Activated CD8-positive, alpha-beta memory T cell treated with anti-CD3 and anti-CD28 coated beads, Interleukin-2, amount 50 U/mL, for 1 hour (primary cell): ENCODE results near the gene CRYGN.
A peak's percentile ranks its signal among the peaks of the same experiment; 100 is the strongest.

Source experiments
- DNase-seq: peaks from one replicate; pipeline ENCODE4 v3.0.0-alpha.2; 2020; ENCODE audit errors: extremely low read depth

Gene CRYGN

GRCh38 chr7:151459726-151460473 is 20.0 kb upstream of the CRYGN start:
- DNase-seq = no peak

- no peak for DNase-seq
Measured at GRCh38 chr7:151457534-151457933, 17.6 kb upstream of the CRYGN start.

GRCh38 chr7:151456782-151457181 is 16.8 kb upstream of the CRYGN start:
- no peak for DNase-seq

- no peak for DNase-seq
Measured at GRCh38 chr7:151456276-151456675, 16.3 kb upstream of the CRYGN start.

DNA sequence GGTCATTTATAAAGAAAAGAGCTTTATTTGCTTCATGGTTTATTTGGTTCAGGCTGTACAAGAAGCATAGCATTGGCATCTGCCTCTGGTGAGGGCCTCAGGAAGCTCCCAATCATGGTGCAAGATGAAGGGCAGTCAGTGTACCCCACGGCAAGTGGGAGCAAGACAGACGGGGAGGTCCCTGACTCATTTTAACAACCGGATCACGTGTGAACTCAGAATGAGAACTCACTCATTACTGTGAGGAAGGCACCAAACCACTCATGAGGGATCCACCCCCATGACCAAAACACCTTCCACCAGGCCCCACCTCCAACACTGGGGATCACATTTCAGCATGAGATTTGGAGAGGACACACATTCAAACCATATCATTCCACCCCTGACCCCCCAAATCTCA is 15.7 kb upstream of the CRYGN start:
- DNase-seq = no peak

DNA sequence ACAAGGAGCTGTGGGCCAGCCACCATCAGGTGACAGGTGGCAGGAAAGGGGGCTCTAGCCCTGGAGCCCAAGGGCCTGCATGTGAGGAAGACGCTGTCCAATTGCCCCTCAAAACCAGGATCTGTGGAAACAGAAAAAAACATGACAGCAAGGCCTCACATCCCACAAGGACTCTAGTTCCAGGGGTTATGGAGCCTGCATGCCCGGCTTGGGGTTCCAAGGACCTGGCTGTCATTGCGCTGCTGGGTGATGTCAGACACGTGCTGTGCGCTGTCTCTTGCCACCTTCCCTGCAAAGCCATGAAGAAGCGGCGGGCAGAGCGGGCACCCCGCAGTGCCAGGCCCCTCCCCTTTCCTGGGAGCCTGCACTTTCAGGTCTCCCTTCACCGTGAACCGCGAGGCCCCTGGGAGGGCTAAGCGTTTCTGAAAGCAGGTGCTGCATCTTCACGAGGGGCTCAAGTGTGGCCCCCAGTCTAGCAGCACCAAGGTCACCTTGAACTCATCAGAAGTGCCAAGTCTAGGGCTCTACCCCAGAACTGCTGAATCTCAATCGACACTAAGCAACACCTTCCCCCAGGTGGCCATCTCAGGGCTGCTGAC is 15.1 kb upstream of the CRYGN start:
- DNase-seq = no peak

DNA sequence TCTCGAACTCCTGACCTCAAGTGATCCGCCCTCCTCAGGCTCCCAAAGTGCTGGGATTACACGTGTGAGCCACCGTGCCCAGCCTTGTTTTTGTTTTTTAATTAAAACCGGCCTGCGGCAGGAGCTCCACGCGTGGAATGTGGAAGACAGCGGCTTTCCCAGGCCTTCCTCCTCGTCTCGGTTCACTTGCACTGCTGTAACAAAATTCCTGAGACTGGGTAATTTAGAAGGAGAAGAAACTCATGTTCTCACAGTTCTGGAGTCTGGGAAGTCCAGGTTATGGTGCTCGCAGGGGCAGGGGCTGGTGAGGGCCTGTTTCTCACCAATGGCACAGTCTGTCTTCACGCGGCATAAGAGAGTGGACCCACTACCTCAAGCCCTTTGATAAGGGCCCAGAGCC is 14.4 kb upstream of the CRYGN start:
- no peak for DNase-seq

DNA sequence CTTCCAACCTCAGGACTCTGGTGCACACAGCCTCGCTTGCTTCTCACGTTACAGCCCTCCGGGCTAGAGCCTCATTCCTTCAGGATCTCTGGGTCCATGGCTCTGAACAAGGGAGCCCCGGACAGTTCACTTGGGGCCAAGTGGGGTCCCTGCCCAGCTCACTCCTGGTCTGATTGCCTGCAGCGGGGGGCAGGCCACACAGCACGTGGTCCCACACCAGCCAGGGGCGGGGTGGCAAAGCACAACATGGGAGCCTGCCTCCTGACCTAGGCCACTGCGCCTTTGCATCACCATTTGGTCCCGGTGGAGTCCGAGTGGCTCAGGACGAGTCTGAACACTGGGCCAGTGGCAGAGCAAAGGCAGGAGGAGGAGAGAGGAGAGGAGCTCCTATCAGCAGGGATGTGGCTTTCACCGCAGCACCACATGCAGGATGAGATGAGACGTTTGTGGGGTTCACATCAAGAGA is 13.4 kb upstream of the CRYGN start:
- no peak for DNase-seq

GRCh38 chr7:151452680-151453325 is 12.9 kb upstream of the CRYGN start:
- no peak for DNase-seq

- no peak for DNase-seq
Measured at GRCh38 chr7:151451626-151452571, 12.0 kb upstream of the CRYGN start.

DNA sequence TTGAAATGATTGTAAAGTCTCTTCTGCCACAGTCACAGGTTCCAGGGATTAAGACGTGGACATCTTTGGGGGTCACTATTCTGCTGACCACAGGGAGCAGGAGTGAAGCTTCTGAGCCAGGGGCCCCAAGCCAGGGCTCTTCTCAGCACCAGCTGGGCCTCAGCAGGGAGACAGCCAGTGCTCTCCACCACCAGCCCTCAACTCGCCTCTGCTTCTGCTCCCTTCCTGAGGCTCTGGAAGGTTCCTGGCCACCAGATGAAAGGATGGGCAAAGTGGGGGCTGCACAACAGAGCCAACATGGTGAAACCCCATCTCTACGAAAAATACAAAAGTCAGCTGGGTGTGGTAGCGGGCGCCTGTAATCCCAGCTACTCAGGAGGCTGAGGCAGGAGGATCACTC is 11.2 kb upstream of the CRYGN start:
- no peak for DNase-seq

- DNase-seq = no peak
Measured at GRCh38 chr7:151449990-151450389, 10.0 kb upstream of the CRYGN start.

DNA sequence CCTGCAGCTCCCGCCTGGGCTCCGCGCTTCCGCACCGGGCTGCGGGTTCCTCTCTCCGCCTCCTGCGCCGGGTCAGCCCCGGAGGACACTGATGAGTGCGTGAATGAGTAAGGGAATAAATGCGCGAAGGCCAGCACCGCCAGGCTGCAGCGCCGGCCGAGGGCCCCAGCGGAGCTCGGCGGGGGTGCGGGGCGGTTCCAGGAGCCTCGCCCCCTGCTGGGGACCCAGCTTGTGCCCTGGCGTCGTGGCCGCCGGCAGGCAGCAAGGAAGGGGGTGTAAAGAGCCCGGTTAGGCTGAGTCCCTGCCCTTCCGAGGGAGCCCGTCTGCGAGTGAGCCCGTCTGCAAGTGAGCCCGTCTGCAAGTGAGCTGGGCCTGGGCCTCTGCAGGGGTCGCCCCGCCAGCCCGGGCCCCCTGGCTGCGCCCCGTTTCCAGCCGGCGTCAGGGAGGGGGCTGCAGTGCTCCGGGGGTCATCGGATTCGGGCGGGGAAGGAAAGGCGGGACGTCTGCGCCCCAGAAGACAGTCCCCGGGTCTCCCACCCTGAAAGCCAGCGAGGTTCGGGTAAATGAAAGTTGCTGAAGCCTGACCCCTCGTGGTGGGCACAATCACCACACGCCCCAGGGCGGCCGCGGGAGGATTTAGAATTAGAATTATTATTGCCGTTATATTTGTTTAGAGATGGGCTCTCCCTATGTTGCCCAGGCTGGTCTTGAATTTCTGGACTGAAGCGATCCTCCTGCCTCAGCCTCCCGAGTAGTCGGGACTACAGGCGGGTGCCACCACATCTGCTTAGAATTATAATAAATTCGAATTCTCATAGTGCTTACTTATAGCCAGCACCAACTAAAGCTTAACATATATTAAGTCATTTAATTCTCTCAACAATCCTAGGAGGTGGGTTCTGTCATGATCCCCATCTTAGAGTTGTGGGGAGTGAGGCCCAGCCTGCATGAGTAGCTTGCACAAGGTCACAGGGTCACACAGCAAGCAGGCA is 8.6 kb upstream of the CRYGN start:
- peak; percentile 53 for DNase-seq

DNA sequence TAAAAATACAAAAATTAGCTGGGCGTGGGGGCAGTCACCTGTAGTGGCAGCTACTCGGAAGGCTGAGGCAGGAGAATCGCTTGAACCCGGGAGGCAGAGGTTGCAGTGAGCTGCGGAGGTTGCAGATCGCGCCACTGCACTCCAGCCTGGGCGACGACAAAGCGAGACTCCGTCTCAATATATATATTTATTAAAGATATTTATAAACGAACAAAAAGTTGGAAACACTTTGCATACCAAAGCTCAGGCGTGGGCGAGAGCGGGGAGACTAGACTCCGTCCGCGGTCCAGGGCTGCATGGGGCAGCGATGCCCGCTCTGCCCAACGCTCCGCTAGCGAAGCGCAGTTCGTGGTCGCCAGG is 7.9 kb upstream of the CRYGN start:
- no peak for DNase-seq

DNA sequence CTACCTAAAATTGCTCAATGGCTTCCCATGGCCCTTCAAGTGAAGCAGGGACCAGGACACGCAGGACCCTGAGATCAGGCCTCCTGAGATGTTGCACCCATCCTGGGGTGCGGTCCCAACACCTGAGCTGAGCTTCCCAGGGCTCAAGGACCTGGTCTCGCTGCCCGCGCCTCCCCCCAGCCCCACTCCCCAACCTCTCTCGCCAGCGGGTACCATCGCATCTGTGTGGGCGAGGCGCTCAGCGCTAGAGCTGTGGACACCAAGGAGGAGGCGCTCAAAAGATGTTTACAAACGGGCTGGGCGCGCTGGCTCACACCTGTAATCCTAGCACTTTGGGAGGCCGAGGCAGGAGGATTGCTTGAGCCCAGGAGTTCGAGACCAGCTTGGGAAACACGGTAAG is 7.4 kb upstream of the CRYGN start:
- no peak for DNase-seq

- DNase-seq = no peak
Measured at GRCh38 chr7:151446412-151446811, 6.5 kb upstream of the CRYGN start.

DNA sequence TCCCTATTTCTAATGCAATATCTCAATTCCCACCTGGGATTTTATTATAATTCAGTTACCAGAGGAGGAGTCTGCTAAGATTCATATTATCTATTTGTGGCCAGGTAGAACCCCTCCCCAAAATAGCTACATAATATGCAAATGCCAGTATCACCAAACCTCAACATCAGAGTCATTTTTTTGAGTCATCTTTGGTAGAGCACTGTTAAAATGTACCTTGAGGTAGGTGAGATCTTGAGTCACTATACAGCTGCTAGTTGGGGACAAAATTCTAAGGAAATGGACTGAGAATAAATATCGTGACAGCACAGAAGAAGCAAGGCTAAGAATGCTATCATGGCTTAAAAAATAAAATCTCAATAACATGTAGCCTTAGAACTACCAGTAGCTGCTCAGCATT is 4.7 kb upstream of the CRYGN start:
- DNase-seq = no peak

GRCh38 chr7:151442776-151443496 is 3.0 kb upstream of the CRYGN start:
- DNase-seq = no peak

- peak; percentile 9 for DNase-seq
Measured at GRCh38 chr7:151440799-151441445, 981 bp upstream of the CRYGN start.
